HepG2 (cell line): ENCODE data around the gene BTBD6. TPM values are rescaled to one million over a fixed set of nuclear protein-coding genes. Genes with fewer than 3 reads are reported as not detected.

Experiments
- EP300 ChIP-seq, 3 experiments: sonication (generic) in 1 of 3; formaldehyde crosslinking in 1 of 3; IDR thresholded peaks; 2 replicates each; pipeline versions ENCODE4 v1.5.1 to v1.6.1; 2011 to 2020; ENCODE audit warnings: low read depth in 2 of 3, low read length in 2 of 3, borderline replicate concordance in 1 of 3, improper control_type of control experiment in 1 of 3, mild to moderate bottlenecking in 1 of 3, missing genetic modification reagents in 1 of 3, moderate library complexity in 1 of 3
- FOSL2 ChIP-seq: sonication (generic); formaldehyde crosslinking; IDR thresholded peaks from 2 replicates; pipeline ENCODE4 v1.4.0; 2020; ENCODE audit warnings: missing genetic modification reagents
- GFI1 ChIP-seq: sonication (generic); formaldehyde crosslinking; IDR thresholded peaks from 2 replicates; pipeline ENCODE4 v1.5.0; 2020; ENCODE audit warnings: missing genetic modification reagents, mild to moderate bottlenecking, borderline replicate concordance
- HDAC1 ChIP-seq: sonication (generic); formaldehyde crosslinking; IDR thresholded peaks from 2 replicates; pipeline ENCODE4 v1.5.1; 2020; ENCODE audit warnings: mild to moderate bottlenecking, missing genetic modification reagents
- HDAC6 ChIP-seq: fragments of 200-600 bp; sonication (generic); IDR thresholded peaks from 2 replicates; pipeline ENCODE4 v1.7.0; 2017; ENCODE audit warnings: mild to moderate bottlenecking, antibody characterized with exemption, low read length, low read depth
- HOXA7 ChIP-seq: sonication (generic); formaldehyde crosslinking; IDR thresholded peaks from 2 replicates; pipeline ENCODE4 v1.8.1; 2022; ENCODE audit warnings: mild to moderate bottlenecking, missing genetic modification reagents, moderate library complexity
- KLF6 ChIP-seq: IDR thresholded peaks from 2 replicates; pipeline ENCODE4 v1.8.0; 2016; ENCODE audit warnings: missing biosample characterization, missing genetic modification reagents
- NRL ChIP-seq: sonication (generic); formaldehyde crosslinking; IDR thresholded peaks from 2 replicates; pipeline ENCODE4 v1.5.0; 2020; ENCODE audit warnings: missing genetic modification reagents, mild to moderate bottlenecking, moderate library complexity, borderline replicate concordance
- POLR2A ChIP-seq, 2 experiments: IDR thresholded peaks; 2 replicates each; pipeline ENCODE4 v1.6.1; 2011; ENCODE audit warnings: low read depth in 2 of 2, low read length in 2 of 2, mild to moderate bottlenecking in 1 of 2, moderate library complexity in 1 of 2; ENCODE audit not compliant: insufficient read depth in 1 of 2
- SOX5 ChIP-seq: IDR thresholded peaks from 2 replicates; pipeline ENCODE4 v1.6.1; 2016; ENCODE audit warnings: borderline replicate concordance
- TGIF2 ChIP-seq: IDR thresholded peaks from 2 replicates; pipeline ENCODE4 v1.6.1; 2016; ENCODE audit warnings: control low read depth, missing compliant biosample characterization
- YEATS4 ChIP-seq: sonication (generic); formaldehyde crosslinking; IDR thresholded peaks from 2 replicates; pipeline ENCODE4 v1.4.0; 2020; ENCODE audit warnings: missing genetic modification reagents, borderline replicate concordance
- ZKSCAN5 ChIP-seq: sonication (generic); formaldehyde crosslinking; IDR thresholded peaks from 2 replicates; pipeline ENCODE4 v1.5.1; 2020; ENCODE audit warnings: mild to moderate bottlenecking, missing genetic modification reagents
- ZNF224 ChIP-seq: sonication (generic); formaldehyde crosslinking; IDR thresholded peaks from 2 replicates; pipeline ENCODE4 v1.5.0; 2020; ENCODE audit warnings: mild to moderate bottlenecking, missing genetic modification reagents
- ZNF296 ChIP-seq: sonication (generic); formaldehyde crosslinking; conservative IDR thresholded peaks from 2 replicates; pipeline ENCODE4 v1.5.0; 2020; ENCODE audit warnings: mild to moderate bottlenecking, missing genetic modification reagents
- ZNF720 ChIP-seq: sonication (generic); formaldehyde crosslinking; IDR thresholded peaks from 2 replicates; pipeline ENCODE4 v1.4.0; 2020; ENCODE audit warnings: missing genetic modification reagents
- polyA plus RNA-seq, 8 experiments: library from polyadenylated mRNA; depleted of rRNA in 3 of 8; stranded (reverse) in 7 of 8; unstranded in 1 of 8; fragments of >200 nt; fragmentation: Illumina TruSeq in 4 of 8; extraction: Trizol in 4 of 8; gene quantifications; 2 replicates each; pipeline versions ENCODE4 v1.2.1 to v1.2.3, GENCODE V29; 2011 to 2016; ENCODE audit warnings: low read depth in 4 of 8, missing spikeins in 1 of 8, mixed read lengths in 1 of 8; ENCODE audit not compliant: insufficient read depth in 1 of 8
- total RNA-seq, 5 experiments: library from RNA; depleted of rRNA; stranded (reverse); fragments of >200 nt; fragmentation: Illumina TruSeq; extraction: Trizol; gene quantifications; 2 replicates each; pipeline ENCODE4 v1.2.3, GENCODE V29; 2016; ENCODE audit warnings: low read depth in 1 of 5
- TF ChIP-seq, protein P1 (sequence below): sonication (generic); formaldehyde crosslinking; IDR thresholded peaks from 2 replicates; pipeline ENCODE4 v1.4.0; 2020; ENCODE audit warnings: missing genetic modification reagents
- TF ChIP-seq, protein P2 (sequence below): sonication (generic); formaldehyde crosslinking; IDR thresholded peaks from 2 replicates; pipeline ENCODE4 v1.5.0; 2020; ENCODE audit warnings: mild to moderate bottlenecking, missing genetic modification reagents, borderline replicate concordance

The BTBD6 gene
- total and polyA plus RNA-seq, 2 of the 13 experiments (the other 11 are each of a cell fraction or from before 2014, with no cell fraction given) = not detected

DNA sequence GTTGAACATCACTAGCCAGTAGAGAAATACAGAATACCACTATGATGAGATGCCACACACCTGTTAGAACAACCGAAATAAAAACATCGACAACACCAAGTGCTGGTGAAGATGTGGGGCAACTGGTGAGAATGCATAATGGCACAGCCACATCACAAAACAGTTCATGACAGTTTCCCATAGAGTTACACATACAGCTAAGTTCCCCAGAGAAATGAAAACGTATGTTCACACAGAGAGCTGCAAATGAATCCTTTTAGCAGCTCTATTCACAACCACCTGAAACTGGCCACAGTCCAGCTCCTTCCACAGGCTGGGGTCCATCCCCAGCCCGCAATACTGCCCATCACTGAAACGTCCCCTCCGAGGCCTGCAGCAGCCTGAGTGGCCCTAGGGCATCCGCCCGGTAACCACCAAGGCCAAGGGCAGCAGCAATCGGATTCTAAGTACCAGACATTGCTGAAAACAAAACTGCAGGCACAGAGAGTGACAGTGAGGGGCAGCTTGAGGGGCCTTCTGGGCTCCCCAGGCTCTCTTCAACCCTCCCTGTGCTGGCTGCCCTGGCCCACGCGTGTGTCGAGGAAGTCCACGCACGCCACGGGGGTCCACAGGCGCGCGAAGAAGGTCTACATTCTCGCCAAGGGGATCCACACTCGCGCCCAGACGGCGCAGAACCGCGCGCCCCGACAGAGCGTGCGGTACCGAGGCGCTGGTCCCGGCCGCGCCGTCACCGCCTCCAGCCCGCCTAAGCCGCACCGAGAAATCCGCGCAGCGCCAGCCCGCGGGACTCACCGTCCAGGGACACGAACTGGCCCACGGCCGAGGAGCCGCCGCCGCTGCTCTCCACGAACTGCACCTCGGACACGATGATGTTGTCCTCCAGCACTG lies 51.6 kb downstream of the BTBD6 start (continued):
- TF ChIP-seq NRL (CRISPR knock-in tag) (0 out of 2 replicates have a peak, but pooled peaks have one; percentile 50), FOSL2 (CRISPR knock-in tag) (no peak), ZKSCAN5 (CRISPR knock-in tag) (no peak), ZNF224 (CRISPR knock-in tag) (peak; percentile 55; the same call in 1 of the 2 replicates), HDAC6 (no peak), KLF6 (CRISPR knock-in tag) (no peak), HDAC1 (peak; percentile 41; the same call in 1 of the 2 replicates), ZNF720 (no peak), POLR2A (IDR thresholded peaks at IDR 0.05; ENCODE audit: insufficient read depth in 1 of 2, low read depth in 2 of 2, low read length in 2 of 2) (no peak), SOX5 (CRISPR knock-in tag) (no peak), HOXA7 (no peak), TGIF2 (CRISPR knock-in tag) (no peak), EP300 (IDR thresholded peaks at IDR 0.05; ENCODE audit: low read depth in 2 of 2, low read length in 2 of 2) (no peak), EP300 (CRISPR knock-in tag; IDR thresholded peaks at IDR 0.05; ENCODE audit: borderline replicate concordance) (no peak), YEATS4 (CRISPR knock-in tag) (no peak), ZNF296 (CRISPR knock-in tag) (0 out of 2 replicates have a peak, but pooled peaks have one; percentile 57), GFI1 (CRISPR knock-in tag) (no peak)
- TF ChIP-seq, protein P1, sequence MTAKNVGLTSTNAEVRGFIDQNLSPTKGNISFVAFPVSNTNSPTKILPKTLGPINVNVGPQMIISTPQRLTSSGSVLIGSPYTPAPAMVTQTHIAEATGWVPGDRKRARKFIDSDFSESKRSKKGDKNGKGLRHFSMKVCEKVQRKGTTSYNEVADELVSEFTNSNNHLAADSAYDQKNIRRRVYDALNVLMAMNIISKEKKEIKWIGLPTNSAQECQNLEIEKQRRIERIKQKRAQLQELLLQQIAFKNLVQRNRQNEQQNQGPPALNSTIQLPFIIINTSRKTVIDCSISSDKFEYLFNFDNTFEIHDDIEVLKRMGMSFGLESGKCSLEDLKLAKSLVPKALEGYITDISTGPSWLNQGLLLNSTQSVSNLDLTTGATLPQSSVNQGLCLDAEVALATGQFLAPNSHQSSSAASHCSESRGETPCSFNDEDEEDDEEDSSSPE (CRISPR knock-in tag) = no peak
- TF ChIP-seq, protein P2, sequence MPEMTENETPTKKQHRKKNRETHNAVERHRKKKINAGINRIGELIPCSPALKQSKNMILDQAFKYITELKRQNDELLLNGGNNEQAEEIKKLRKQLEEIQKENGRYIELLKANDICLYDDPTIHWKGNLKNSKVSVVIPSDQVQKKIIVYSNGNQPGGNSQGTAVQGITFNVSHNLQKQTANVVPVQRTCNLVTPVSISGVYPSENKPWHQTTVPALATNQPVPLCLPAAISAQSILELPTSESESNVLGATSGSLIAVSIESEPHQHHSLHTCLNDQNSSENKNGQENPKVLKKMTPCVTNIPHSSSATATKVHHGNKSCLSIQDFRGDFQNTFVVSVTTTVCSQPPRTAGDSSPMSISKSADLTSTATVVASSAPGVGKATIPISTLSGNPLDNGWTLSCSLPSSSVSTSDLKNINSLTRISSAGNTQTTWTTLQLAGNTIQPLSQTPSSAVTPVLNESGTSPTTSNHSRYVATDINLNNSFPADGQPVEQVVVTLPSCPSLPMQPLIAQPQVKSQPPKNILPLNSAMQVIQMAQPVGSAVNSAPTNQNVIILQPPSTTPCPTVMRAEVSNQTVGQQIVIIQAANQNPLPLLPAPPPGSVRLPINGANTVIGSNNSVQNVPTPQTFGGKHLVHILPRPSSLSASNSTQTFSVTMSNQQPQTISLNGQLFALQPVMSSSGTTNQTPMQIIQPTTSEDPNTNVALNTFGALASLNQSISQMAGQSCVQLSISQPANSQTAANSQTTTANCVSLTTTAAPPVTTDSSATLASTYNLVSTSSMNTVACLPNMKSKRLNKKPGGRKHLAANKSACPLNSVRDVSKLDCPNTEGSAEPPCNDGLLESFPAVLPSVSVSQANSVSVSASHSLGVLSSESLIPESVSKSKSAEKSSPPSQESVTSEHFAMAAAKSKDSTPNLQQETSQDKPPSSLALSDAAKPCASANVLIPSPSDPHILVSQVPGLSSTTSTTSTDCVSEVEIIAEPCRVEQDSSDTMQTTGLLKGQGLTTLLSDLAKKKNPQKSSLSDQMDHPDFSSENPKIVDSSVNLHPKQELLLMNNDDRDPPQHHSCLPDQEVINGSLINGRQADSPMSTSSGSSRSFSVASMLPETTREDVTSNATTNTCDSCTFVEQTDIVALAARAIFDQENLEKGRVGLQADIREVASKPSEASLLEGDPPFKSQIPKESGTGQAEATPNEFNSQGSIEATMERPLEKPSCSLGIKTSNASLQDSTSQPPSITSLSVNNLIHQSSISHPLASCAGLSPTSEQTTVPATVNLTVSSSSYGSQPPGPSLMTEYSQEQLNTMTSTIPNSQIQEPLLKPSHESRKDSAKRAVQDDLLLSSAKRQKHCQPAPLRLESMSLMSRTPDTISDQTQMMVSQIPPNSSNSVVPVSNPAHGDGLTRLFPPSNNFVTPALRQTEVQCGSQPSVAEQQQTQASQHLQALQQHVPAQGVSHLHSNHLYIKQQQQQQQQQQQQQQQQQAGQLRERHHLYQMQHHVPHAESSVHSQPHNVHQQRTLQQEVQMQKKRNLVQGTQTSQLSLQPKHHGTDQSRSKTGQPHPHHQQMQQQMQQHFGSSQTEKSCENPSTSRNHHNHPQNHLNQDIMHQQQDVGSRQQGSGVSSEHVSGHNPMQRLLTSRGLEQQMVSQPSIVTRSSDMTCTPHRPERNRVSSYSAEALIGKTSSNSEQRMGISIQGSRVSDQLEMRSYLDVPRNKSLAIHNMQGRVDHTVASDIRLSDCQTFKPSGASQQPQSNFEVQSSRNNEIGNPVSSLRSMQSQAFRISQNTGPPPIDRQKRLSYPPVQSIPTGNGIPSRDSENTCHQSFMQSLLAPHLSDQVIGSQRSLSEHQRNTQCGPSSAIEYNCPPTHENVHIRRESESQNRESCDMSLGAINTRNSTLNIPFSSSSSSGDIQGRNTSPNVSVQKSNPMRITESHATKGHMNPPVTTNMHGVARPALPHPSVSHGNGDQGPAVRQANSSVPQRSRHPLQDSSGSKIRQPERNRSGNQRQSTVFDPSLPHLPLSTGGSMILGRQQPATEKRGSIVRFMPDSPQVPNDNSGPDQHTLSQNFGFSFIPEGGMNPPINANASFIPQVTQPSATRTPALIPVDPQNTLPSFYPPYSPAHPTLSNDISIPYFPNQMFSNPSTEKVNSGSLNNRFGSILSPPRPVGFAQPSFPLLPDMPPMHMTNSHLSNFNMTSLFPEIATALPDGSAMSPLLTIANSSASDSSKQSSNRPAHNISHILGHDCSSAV (CRISPR knock-in tag) = no peak
